H1 (cell line): ENCODE results near the gene FCAMR. TPM values are rescaled to one million over a fixed set of nuclear protein-coding genes. Genes with fewer than 3 reads are reported as not detected.

Source experiments
- CTCF ChIA-PET: fragments of 300-600 bp; sonication (Branson Sonifier 250); formaldehyde crosslinking; loops from one replicate; lab custom pipeline; 2021; ENCODE audit not compliant: partially characterized antibody; lab: Charles Lee
- POLR2A ChIA-PET: fragments of 300-600 bp; sonication (Branson Sonifier 250); formaldehyde crosslinking; loops from one replicate; lab custom pipeline; 2021; ENCODE audit warnings: inconsistent platforms; ENCODE audit not compliant: partially characterized antibody; lab: Charles Lee
- DNase-seq, 2 experiments: peaks; one replicate each; pipeline versions ENCODE4 v3.0.0 to v3.0.0-alpha.2; 2010 to 2022; ENCODE audit warnings: low spot score in 2 of 2, low read depth in 1 of 2, mixed read lengths in 1 of 2
- FAIRE-seq: peaks from 2 replicates; lab custom pipeline; 2011; peaks lifted over from hg19 to GRCh38; lab: Jason Lieb, UNC
- H2AFZ ChIP-seq: 2 replicates; pipeline ENCODE4 v1.8.1; 2012; ENCODE audit warnings: low read length, inconsistent platforms
- H2AK5ac ChIP-seq: 2 replicates; pipeline ENCODE4 v1.6.1; 2013; ENCODE audit warnings: low read depth, low read length
- H2BK120ac ChIP-seq: replicated peaks from 2 replicates; pipeline ENCODE3; 2013; ENCODE audit warnings: low read depth, low read length, inconsistent platforms
- H2BK12ac ChIP-seq: 2 replicates; pipeline ENCODE4 v1.6.1; 2013; ENCODE audit warnings: low read depth, low read length
- H2BK15ac ChIP-seq: 2 replicates; pipeline ENCODE4 v1.6.1; 2013; ENCODE audit warnings: low read length
- H2BK20ac ChIP-seq: 2 replicates; pipeline ENCODE4 v1.6.1; 2013; ENCODE audit warnings: low read length
- H2BK5ac ChIP-seq: 2 replicates; pipeline ENCODE4 v1.6.1; 2013; ENCODE audit warnings: low read depth, low read length
- H3K14ac ChIP-seq: 2 replicates; pipeline ENCODE4 v1.6.1; 2013; ENCODE audit warnings: inconsistent platforms; ENCODE audit not compliant: insufficient read length
- H3K18ac ChIP-seq: 2 replicates; pipeline ENCODE4 v1.6.1; 2013; ENCODE audit warnings: low read length; ENCODE audit errors: extremely low read depth
- H3K23ac ChIP-seq: 2 replicates; pipeline ENCODE4 v1.6.1; 2013; ENCODE audit warnings: inconsistent platforms; ENCODE audit not compliant: insufficient read length
- H3K23me2 ChIP-seq: 2 replicates; pipeline ENCODE4 v1.6.1; 2013; ENCODE audit warnings: low read depth, low read length
- H3K27ac ChIP-seq: 2 replicates; pipeline ENCODE4 v1.6.1; 2011; ENCODE audit warnings: low read depth, low read length, inconsistent platforms
- H3K27me3 ChIP-seq, 4 experiments: replicated peaks in 1 of 4; 1 replicate in 1 of 4; 2 replicates in 3 of 4; pipeline versions ENCODE4 v1.6.1 to v1.8.1; 2011 to 2013; ENCODE audit warnings: low read length in 3 of 4, mild to moderate bottlenecking in 3 of 4, inconsistent platforms in 2 of 4, mixed read lengths in 2 of 4, moderate library complexity in 1 of 4; ENCODE audit not compliant: control insufficient read depth in 3 of 4, insufficient read depth in 3 of 4; ENCODE audit errors: extremely low read depth in 1 of 4
- H3K36me3 ChIP-seq, 4 experiments: 2 replicates each; pipeline versions ENCODE4 v1.6.1 to v1.8.1; 2011 to 2013; ENCODE audit warnings: mild to moderate bottlenecking in 4 of 4, low read length in 3 of 4, moderate library complexity in 2 of 4, control low read depth in 1 of 4, inconsistent platforms in 1 of 4; ENCODE audit not compliant: insufficient read depth in 4 of 4, control insufficient read depth in 2 of 4
- H3K4ac ChIP-seq: replicated peaks from 2 replicates; pipeline ENCODE3; 2013; ENCODE audit warnings: low read length, low read depth, mixed read lengths, inconsistent platforms; ENCODE audit not compliant: insufficient read length
- H3K4me1 ChIP-seq, 4 experiments: replicated peaks in 1 of 4; 1 replicate in 1 of 4; 2 replicates in 3 of 4; pipeline versions ENCODE4 v1.6.1 to v1.8.1; 2011 to 2013; ENCODE audit warnings: low read length in 3 of 4, inconsistent platforms in 2 of 4, mixed read lengths in 1 of 4; ENCODE audit not compliant: insufficient read depth in 4 of 4, control insufficient read depth in 3 of 4
- H3K4me2 ChIP-seq, 2 experiments: 2 replicates each; pipeline versions ENCODE4 v1.6.1 to v1.8.1; 2011 to 2013; ENCODE audit warnings: low read depth in 2 of 2, low read length in 2 of 2, control low read depth in 1 of 2, inconsistent platforms in 1 of 2, mild to moderate bottlenecking in 1 of 2; ENCODE audit not compliant: insufficient read depth in 1 of 2
- H3K4me3 ChIP-seq, 4 experiments: fragments of 200-600, 300-600 bp in 1 of 4; sonication (generic), shearing (Covaris generic), sonication (Bioruptor Twin) in 1 of 4; 2 replicates each; pipeline versions ENCODE4 v1.5.1 to v1.8.1; 2011 to 2016; ENCODE audit warnings: low read length in 4 of 4, low read depth in 3 of 4, control low read depth in 2 of 4, inconsistent platforms in 2 of 4, mild to moderate bottlenecking in 2 of 4, mixed read lengths in 1 of 4, moderate library complexity in 1 of 4; ENCODE audit not compliant: insufficient read depth in 2 of 4; ENCODE audit errors: extremely low read depth in 1 of 4
- H3K56ac ChIP-seq: replicated peaks from 2 replicates; pipeline ENCODE3; 2013; ENCODE audit warnings: low read depth, mild to moderate bottlenecking, mixed read lengths, low read length, inconsistent platforms; ENCODE audit not compliant: insufficient read length
- H3K79me1 ChIP-seq: 2 replicates; pipeline ENCODE4 v1.6.1; 2013; ENCODE audit warnings: low read depth, low read length, control low read depth
- H3K79me2 ChIP-seq, 2 experiments: 2 replicates each; pipeline versions ENCODE4 v1.6.1 to v1.8.1; 2012 to 2013; ENCODE audit warnings: low read length in 2 of 2, mild to moderate bottlenecking in 2 of 2, inconsistent platforms in 1 of 2; ENCODE audit not compliant: insufficient read depth in 2 of 2, control insufficient read depth in 1 of 2
- H3K9ac ChIP-seq, 4 experiments: replicated peaks in 1 of 4; 1 replicate in 1 of 4; 2 replicates in 3 of 4; pipeline versions ENCODE4 v1.6.1 to v1.8.1; 2011 to 2013; ENCODE audit warnings: low read depth in 3 of 4, low read length in 3 of 4, control low read depth in 2 of 4, mild to moderate bottlenecking in 2 of 4, moderate library complexity in 2 of 4, inconsistent platforms in 1 of 4; ENCODE audit errors: extremely low read depth in 1 of 4
- H3K9me3 ChIP-seq, 2 experiments: 2 replicates each; pipeline versions ENCODE4 v1.6.1 to v1.8.1; 2012 to 2013; ENCODE audit warnings: mild to moderate bottlenecking in 2 of 2, moderate library complexity in 2 of 2, control low read depth in 1 of 2, inconsistent platforms in 1 of 2, low read depth in 1 of 2, low read length in 1 of 2, mixed read lengths in 1 of 2; ENCODE audit not compliant: insufficient read depth in 2 of 2
- H4K20me1 ChIP-seq, 2 experiments: replicated peaks in 1 of 2; 2 replicates each; pipeline versions ENCODE3 to v1.8.1; 2011 to 2013; ENCODE audit warnings: inconsistent platforms in 2 of 2, low read length in 2 of 2, mild to moderate bottlenecking in 1 of 2; ENCODE audit not compliant: insufficient read depth in 2 of 2, control insufficient read depth in 1 of 2
- H4K5ac ChIP-seq: 2 replicates; pipeline ENCODE4 v1.6.1; 2013; ENCODE audit warnings: low read length, low read depth, mixed read lengths, inconsistent platforms; ENCODE audit not compliant: insufficient read length
- H4K8ac ChIP-seq: 2 replicates; pipeline ENCODE4 v1.8.0; 2013; ENCODE audit warnings: mild to moderate bottlenecking, moderate library complexity, low read length, inconsistent platforms; ENCODE audit not compliant: insufficient read depth; ENCODE audit errors: extremely low read depth
- H4K91ac ChIP-seq: replicated peaks from 2 replicates; pipeline ENCODE3; 2013; ENCODE audit warnings: low read length, mixed read lengths, inconsistent platforms; ENCODE audit not compliant: insufficient read length
- ASH2L ChIP-seq: fragments of 200-600, 300-600 bp; sonication (generic); IDR thresholded peaks from one replicate; pipeline ENCODE4 v1.7.1; 2017; ENCODE audit warnings: low read length
- ATF2 ChIP-seq: IDR thresholded peaks from 2 replicates; pipeline ENCODE4 v1.6.1; 2012; ENCODE audit warnings: low read length, inconsistent platforms
- HDAC2 ChIP-seq, 2 experiments: fragments of 300-600 bp in 1 of 2; sonication (generic) in 1 of 2; IDR thresholded peaks; 2 replicates each; pipeline ENCODE4 v1.6.1; 2011 to 2012; ENCODE audit warnings: low read depth in 2 of 2, low read length in 2 of 2, mild to moderate bottlenecking in 2 of 2, moderate library complexity in 2 of 2, borderline replicate concordance in 1 of 2, inconsistent platforms in 1 of 2
- JUN ChIP-seq: IDR thresholded peaks from 2 replicates; pipeline ENCODE4 v1.6.1; 2011; ENCODE audit warnings: low read depth, mild to moderate bottlenecking, improper control_type of control experiment, low read length
- USF2 ChIP-seq: IDR thresholded peaks from 2 replicates; pipeline ENCODE4 v1.6.1; 2011; ENCODE audit warnings: low read length, improper control_type of control experiment
- YY1 ChIP-seq: IDR thresholded peaks from 2 replicates; pipeline ENCODE4 v1.6.1; 2011; ENCODE audit warnings: low read depth, mild to moderate bottlenecking, low read length
- ZNF274 ChIP-seq: IDR thresholded peaks from 2 replicates; pipeline ENCODE4 v1.7.0; 2012; ENCODE audit warnings: low read length, borderline replicate concordance; ENCODE audit errors: extremely low read depth
- WGBS, 2 experiments: shearing (Covaris generic) in 1 of 2; methylation state at CpG; one replicate each; pipeline versions ENCODE4 v1.1.6 to v1.1.7; 2013 to 2015; ENCODE audit warnings: low lambda C conversion rate in 2 of 2, mixed read lengths in 2 of 2, inconsistent platforms in 1 of 2, low coverage in 1 of 2, missing lambda C conversion rate in 1 of 2; ENCODE audit not compliant: insufficient replicate concordance in 2 of 2, insufficient coverage in 1 of 2, insufficient read length in 1 of 2; ENCODE audit errors: extremely low coverage in 1 of 2, missing lambda C conversion rate in 1 of 2; 5-methylcytosine and 5-hydroxymethylcytosine counted together
- polyA plus RNA-seq, 7 experiments: library from polyadenylated mRNA; depleted of rRNA in 3 of 7; stranded (reverse) in 5 of 7; unstranded in 2 of 7; fragments of >200 nt in 5 of 7; fragments of 200-250 nt in 2 of 7; gene quantifications; 1 replicate in 5 of 7; 2 replicates in 1 of 7; 4 replicates in 1 of 7; pipeline versions ENCODE4 v1.2.1 to v1.2.3, GENCODE V29; 2011 to 2013; ENCODE audit warnings: missing spikeins in 2 of 7, mixed read lengths in 2 of 7
- total RNA-seq: library from RNA; stranded (reverse); fragmentation: NEBNext Ultra II Directional; extraction: Animal tissue kit (Norgen Biotek cat#: 25700); gene quantifications from 2 replicates; pipeline ENCODE4 v1.2.1, GENCODE V29; 2021

Gene FCAMR
- total and polyA plus RNA-seq, 2 of the 8 experiments (the other 6 are each of a cell fraction or from before 2014, with no cell fraction given): not detected

- no peaks in the 10 kb centered on the region for H4K20me1 ChIP-seq
- TF ChIP-seq ASH2L (no peak), YY1 (no peak), JUN (no peak), ZNF274 (no peak), HDAC2 (IDR thresholded peaks at IDR 0.05; ENCODE audit: borderline replicate concordance in 1 of 2, low read depth in 2 of 2, low read length in 2 of 2) (no peak), USF2 (no peak), ATF2 (no peak)
These were observed 1.2 kb downstream of the FCAMR start for GRCh38 chr1:206969090-206969489.

More at GRCh38 chr1:206969090-206969489, 1.2 kb downstream of the FCAMR start:
- H3K27me3 ChIP-seq: no peaks in the 10 kb centered on the region
- no peaks in the 10 kb centered on the region for H3K79me2 ChIP-seq
- H2BK15ac ChIP-seq: no peak overlapping the region
- no peak overlapping the region for H3K4me3 ChIP-seq
- FAIRE-seq (no peak), DNase-seq (no peak)
- H4K8ac ChIP-seq: no peak overlapping the region; the same call in 1 of the 2 replicates
- H3K18ac ChIP-seq: no peak overlapping the region
- H3K4ac ChIP-seq: no peak overlapping the region
- no peak overlapping the region for H2BK120ac ChIP-seq
- H2BK20ac ChIP-seq: no peak overlapping the region
- no peak overlapping the region for H3K4me2 ChIP-seq
- WGBS, 2 experiments: 92% methylated on average over 5 of the region's 5 CpGs; no CpG with 5 or more reads in 1 of the 2 experiments
- no peak overlapping the region for H2AK5ac ChIP-seq
- ChIA-PET POLR2A (no interaction called here), CTCF (interaction anchor here (0.6 to 6.3 kb wide), 5 partner anchors 12 to 243 kb away, joined by 3 to 81 read pairs (median 5); no protein-coding TSS in a partner anchor)
- no peaks in the 10 kb centered on the region for H3K9me3 ChIP-seq
- H3K23ac ChIP-seq: no peak overlapping the region
- H3K27ac ChIP-seq: no peak overlapping the region
- no peak overlapping the region for H3K56ac ChIP-seq
- no peak overlapping the region for H2AFZ ChIP-seq
- H4K91ac ChIP-seq: no peak overlapping the region
- no peaks in the 10 kb centered on the region for H3K23me2 ChIP-seq
- H3K4me1 ChIP-seq: no peaks in the 10 kb centered on the region
- H3K36me3 ChIP-seq: no peaks in the 10 kb centered on the region
- H3K9ac ChIP-seq: no peak overlapping the region
- H3K79me1 ChIP-seq: no peaks in the 10 kb centered on the region
- H2BK12ac ChIP-seq: no peak overlapping the region
- no peak overlapping the region for H4K5ac ChIP-seq
- H2BK5ac ChIP-seq: no peak overlapping the region
- H3K14ac ChIP-seq: no peak overlapping the region
